GM12875 (cell line): ENCODE measurements around the gene CD3E.

Experiments used
- H3K4me3 ChIP-seq: one replicate; pipeline ENCODE4 v1.5.1; 2011; ENCODE audit warnings: low read depth, low read length, control low read depth
- TF ChIP-seq, protein P1 (sequence below): IDR thresholded peaks from 2 replicates; pipeline ENCODE4 v1.5.1; 2011; ENCODE audit warnings: low read depth, mild to moderate bottlenecking, control low read depth, inconsistent platforms, low read length, moderate library complexity, borderline replicate concordance; ENCODE audit not compliant: insufficient read depth

Gene CD3E

DNA sequence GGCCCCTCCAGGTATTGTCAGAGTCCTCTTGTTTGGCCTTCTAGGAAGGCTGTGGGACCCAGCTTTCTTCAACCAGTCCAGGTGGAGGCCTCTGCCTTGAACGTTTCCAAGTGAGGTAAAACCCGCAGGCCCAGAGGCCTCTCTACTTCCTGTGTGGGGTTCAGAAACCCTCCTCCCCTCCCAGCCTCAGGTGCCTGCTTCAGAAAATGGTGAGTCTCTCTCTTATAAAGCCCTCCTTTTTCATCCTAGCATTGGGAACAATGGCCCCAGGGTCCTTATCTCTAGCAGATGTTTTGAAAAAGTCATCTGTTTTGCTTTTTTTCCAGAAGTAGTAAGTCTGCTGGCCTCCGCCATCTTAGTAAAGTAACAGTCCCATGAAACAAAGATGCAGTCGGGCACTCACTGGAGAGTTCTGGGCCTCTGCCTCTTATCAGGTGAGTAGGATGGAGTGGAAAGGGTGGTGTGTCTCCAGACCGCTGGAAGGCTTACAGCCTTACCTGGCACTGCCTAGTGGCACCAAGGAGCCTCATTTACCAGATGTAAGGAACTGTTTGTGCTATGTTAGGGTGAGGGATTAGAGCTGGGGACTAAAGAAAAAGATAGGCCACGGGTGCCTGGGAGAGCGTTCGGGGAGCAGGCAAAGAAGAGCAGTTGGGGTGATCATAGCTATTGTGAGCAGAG is at the start of gene CD3E:
CD3E (plus strand) TSS at position 163 of the 681 bp plus-strand sequence; CDS start at position 386, 223 bp downstream.
- no peak within 1 kb of the TSS for H3K4me3 ChIP-seq
- TF ChIP-seq, protein P1, sequence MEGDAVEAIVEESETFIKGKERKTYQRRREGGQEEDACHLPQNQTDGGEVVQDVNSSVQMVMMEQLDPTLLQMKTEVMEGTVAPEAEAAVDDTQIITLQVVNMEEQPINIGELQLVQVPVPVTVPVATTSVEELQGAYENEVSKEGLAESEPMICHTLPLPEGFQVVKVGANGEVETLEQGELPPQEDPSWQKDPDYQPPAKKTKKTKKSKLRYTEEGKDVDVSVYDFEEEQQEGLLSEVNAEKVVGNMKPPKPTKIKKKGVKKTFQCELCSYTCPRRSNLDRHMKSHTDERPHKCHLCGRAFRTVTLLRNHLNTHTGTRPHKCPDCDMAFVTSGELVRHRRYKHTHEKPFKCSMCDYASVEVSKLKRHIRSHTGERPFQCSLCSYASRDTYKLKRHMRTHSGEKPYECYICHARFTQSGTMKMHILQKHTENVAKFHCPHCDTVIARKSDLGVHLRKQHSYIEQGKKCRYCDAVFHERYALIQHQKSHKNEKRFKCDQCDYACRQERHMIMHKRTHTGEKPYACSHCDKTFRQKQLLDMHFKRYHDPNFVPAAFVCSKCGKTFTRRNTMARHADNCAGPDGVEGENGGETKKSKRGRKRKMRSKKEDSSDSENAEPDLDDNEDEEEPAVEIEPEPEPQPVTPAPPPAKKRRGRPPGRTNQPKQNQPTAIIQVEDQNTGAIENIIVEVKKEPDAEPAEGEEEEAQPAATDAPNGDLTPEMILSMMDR = no peak

DNA sequence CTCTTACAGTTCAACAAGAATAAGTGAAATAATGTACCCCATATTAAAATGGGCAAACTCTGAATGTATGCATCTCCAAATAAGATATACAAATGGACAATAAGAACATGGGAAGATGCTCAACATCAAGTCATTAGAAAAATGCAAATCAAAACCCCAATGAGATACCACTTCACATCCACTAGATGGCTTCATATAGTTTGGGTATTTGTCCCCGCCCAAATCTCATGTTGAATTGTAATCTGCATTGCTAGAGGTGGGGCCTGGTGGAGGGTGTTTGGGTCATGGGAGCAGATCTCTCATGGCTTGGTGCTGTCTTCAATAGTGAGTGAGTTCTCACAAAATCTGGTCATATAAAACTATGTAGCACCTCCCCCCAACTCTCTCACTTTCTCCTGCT is 46.1 kb upstream of the CD3E start:
- no peak overlapping the region for H3K4me3 ChIP-seq

DNA sequence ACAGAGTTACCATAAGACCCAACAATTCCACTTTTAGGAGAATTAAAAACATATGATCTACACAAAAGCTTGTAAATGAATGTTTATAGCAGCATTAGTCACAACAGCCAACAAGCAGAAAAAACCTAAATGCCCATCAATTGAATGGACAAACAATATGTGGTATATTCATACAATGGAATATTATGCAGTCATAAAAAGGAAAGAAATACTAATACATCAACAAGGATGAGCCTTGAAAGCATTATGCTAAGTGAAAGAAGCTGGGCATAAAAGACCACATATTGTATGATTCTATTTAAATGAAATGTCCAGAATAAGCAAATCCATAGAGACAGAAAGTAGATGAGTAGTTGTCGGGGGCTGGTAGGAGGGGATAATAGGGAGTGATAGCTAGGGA is 45.4 kb upstream of the CD3E start:
- TF ChIP-seq, protein P1 = no peak
- H3K4me3 ChIP-seq = no peak overlapping the region

More for the DNA sequence above, 46.1 kb upstream of the CD3E start:
- TF ChIP-seq, protein P1 = 0 out of 2 replicates have a peak, but pooled peaks have one; percentile 23

DNA sequence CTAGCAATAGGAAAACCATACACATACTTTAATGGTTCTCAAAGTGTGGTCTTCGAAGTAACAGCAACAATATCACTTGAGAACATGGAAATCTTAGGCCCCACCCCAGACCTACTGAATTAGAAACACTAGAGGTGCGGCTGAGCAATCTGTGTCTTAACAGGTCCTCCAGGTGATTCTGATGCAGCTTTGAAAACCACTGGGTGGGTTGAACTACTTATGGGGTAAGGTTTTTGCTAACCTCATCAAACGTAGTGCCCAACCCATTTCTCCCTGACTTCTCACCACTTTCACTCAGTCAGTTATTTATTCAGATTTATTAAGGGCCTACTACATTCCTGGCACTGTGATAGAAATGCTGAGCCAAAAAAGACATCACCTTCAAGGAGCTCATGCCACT is 44.2 kb upstream of the CD3E start:
- no peak overlapping the region for H3K4me3 ChIP-seq
- TF ChIP-seq, protein P1 = no peak

DNA sequence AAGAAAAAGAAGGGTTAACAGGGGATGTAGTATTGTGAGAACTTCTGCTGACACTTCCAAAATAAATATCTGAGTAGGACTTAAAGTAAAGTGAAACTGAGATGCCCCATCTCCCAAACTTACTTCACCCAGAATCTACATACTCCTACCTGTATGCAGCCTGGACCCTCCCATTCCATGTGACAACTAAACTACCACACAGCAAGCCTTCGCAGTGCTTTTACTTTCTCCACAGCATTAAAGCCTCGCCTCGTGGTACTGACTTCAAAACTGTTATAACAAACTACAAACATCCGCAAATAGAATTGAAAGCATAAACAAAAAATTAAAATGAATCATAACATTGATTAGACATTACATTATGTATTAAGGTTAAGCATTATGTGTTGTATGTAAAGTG is 41.4 kb upstream of the CD3E start:
- no peak overlapping the region for H3K4me3 ChIP-seq
- TF ChIP-seq, protein P1 = no peak

DNA sequence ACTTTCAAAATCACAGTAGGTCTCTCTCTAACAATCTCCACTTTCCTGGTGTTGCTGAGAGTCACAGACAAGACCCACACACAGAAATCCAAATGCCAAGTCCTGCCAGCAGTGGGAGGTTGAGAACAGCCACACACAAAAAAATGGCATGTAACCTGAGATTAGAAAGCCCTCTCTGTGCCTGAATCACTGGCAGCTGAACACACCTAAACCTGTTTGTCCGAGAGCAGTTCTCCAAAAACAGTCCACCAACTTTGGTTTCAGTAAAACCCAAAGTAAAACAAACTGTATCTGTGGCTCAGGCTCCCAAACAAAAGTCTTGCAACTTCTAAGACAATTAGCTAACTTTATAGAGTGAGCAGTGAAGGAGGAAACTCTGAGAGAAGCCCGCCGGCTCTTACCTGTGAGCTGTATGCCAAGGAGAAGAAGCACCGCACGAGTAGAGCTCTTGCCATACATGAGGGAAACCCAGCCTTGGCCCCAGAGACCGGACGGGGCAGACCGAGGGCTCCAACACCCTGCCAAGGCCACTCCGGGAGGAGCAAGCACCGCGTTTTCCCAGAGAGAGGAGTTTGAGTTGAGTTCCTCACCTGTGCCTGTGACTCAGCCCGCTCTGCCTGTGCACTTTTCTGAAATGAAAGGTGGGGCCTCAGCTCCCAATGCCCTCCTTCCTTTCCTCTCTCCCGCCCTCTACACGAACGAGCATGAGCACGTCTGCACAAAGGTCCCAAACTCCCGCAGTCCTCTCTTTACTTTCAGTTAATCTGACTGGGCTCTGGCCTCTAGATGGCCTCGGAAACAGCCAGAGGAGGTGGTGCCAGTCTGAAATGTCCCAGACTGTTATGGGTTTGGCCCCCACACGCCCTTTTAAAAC is 40.6 kb upstream of the CD3E start, which contains the start of gene MPZL2:
MPZL2 (minus strand) TSS at position 603 of the 874 bp plus-strand sequence; CDS start at position 459, 144 bp downstream.
- TF ChIP-seq, protein P1 = no peak
- H3K4me3 ChIP-seq = no peak within 1 kb of the TSS
